Fibroblast of the aortic adventitia (primary cell): Measurements from ENCODE around the gene SKAP1. TPM values are rescaled to one million over a fixed set of nuclear protein-coding genes. Genes with fewer than 3 reads are reported as not detected.
"Not testable (repeated sequence)": the region's sequence is repeated elsewhere in the genome, so short reads cannot be mapped to it uniquely, and the experiment has no call there.

Source experiments
- DNase-seq: peaks from one replicate; pipeline ENCODE4 v3.0.0-alpha.2; 2010; ENCODE audit warnings: low read depth
- H3K4me3 ChIP-seq: 2 replicates; pipeline ENCODE4 v1.5.1; 2011; ENCODE audit warnings: low read depth, mild to moderate bottlenecking, control low read depth, low read length, moderate library complexity
- total RNA-seq: library from RNA; depleted of rRNA; stranded (reverse); fragments of >200 nt; gene quantifications from 2 replicates; pipeline ENCODE4 v1.2.3, GENCODE V29; 2012; ENCODE audit warnings: low replicate concordance
- TF ChIP-seq, protein P1 (sequence below): IDR thresholded peaks from 2 replicates; pipeline ENCODE4 v1.5.1; 2011; ENCODE audit warnings: mild to moderate bottlenecking, low read length, control low read depth, inconsistent platforms; ENCODE audit not compliant: insufficient read depth

Gene SKAP1
- total RNA-seq, 1 donor = not detected

DNA sequence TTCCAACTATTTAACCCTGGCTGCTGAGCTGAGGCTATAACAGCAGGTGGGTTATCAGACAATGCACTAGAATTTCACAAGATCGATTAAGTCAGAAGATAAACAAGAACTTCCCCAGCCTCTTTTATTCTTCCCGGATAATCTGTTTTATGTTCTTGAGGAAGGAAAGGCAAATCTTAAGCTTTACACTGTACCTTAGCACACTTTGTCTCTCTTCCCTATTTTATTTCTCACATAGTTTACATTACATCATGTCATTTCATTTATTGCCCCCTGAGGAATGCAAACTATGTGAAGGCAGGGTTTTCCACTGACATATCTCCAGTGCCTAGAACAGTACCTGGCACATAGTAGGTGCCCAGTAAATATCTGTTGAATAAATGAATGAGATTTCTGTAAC lies 139.6 kb downstream of the SKAP1 start:
- no peak for DNase-seq
- TF ChIP-seq, protein P1, sequence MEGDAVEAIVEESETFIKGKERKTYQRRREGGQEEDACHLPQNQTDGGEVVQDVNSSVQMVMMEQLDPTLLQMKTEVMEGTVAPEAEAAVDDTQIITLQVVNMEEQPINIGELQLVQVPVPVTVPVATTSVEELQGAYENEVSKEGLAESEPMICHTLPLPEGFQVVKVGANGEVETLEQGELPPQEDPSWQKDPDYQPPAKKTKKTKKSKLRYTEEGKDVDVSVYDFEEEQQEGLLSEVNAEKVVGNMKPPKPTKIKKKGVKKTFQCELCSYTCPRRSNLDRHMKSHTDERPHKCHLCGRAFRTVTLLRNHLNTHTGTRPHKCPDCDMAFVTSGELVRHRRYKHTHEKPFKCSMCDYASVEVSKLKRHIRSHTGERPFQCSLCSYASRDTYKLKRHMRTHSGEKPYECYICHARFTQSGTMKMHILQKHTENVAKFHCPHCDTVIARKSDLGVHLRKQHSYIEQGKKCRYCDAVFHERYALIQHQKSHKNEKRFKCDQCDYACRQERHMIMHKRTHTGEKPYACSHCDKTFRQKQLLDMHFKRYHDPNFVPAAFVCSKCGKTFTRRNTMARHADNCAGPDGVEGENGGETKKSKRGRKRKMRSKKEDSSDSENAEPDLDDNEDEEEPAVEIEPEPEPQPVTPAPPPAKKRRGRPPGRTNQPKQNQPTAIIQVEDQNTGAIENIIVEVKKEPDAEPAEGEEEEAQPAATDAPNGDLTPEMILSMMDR = no peak

DNA sequence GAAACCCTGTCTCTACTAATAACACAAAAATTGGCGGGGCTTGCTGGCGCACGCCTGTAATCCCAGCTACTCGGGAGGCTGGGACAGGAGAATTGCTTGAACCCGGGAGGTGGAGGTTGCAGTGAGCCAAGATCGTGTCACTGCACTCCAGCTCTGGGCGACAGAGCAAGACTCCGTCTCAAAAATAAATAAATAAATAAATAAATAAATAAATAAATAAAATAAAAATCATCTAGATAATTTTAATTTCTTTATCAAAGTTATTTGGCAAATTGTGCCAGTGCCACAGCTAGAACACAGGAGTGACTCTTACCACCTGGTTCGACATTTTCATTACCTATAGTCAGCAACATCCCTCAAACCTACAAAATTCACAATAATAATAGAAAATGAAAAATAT lies 143.1 kb downstream of the SKAP1 start:
- not testable (repeated sequence) for H3K4me3 ChIP-seq, DNase-seq

More for the DNA sequence above, 139.6 kb downstream of the SKAP1 start:
- H3K4me3 ChIP-seq = no peak overlapping the region

DNA sequence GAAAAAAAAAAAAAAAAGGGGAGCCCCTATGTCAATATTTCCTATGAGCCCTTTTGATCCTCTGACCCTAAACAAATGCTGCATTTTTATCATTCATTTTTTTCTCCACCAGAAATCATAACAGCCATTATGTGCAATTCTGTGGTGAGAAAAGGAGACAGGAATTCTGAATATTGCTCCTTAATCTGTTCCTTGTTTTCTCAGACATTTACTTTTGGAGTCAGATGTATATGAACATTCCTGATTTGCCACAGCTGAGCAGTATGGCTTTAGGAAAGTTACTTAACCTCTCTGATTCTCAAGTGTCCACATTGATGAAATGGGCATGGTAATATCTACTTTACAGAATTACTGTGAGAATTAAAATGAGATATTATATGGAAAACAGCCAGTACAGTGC lies 144.4 kb downstream of the SKAP1 start:
- TF ChIP-seq, protein P1 = no peak
- no peak overlapping the region for H3K4me3 ChIP-seq
- DNase-seq = no peak

DNA sequence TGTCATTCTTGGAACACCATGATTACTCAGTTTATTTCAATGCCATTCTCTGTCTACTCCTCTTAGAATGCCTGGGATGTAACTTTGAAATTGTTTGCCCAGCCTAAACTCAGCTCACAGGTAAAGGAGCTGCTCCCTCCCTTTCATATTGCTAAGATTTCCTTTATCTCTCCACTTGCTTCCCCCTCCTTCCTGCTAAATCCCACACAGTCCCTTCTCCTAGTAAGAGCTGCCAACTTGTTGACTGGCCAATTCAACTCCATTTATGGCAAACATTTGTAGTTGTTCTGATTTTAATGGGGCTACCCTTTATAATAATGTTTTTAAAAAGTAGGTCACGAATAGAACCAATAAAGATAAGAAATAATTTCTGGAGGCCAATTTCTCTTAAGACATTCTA lies 146.1 kb downstream of the SKAP1 start:
- TF ChIP-seq, protein P1 = no peak

DNA sequence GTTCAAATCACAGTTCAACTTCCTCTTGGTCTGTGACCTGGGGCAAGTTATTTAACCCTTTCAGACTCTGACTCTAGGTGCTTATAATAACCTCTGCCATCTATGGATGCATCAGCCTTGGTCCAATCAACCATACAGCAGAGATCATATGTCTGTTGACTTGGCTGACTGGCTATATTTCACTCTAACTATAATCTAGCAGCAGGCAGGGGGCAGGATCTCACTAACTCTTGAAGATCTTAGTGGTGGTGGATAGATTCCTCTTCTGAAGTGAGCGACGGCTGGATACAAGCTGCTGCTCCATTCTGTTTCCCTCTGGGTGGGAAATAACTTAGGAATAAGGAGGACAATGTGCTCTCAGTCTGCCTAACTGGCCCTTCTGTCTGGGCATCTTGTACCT lies 146.6 kb downstream of the SKAP1 start:
- no peak overlapping the region for H3K4me3 ChIP-seq
- DNase-seq = no peak
- TF ChIP-seq, protein P1 = no peak

More for the DNA sequence above, 146.1 kb downstream of the SKAP1 start:
- no peak overlapping the region for H3K4me3 ChIP-seq
- DNase-seq = no peak

DNA sequence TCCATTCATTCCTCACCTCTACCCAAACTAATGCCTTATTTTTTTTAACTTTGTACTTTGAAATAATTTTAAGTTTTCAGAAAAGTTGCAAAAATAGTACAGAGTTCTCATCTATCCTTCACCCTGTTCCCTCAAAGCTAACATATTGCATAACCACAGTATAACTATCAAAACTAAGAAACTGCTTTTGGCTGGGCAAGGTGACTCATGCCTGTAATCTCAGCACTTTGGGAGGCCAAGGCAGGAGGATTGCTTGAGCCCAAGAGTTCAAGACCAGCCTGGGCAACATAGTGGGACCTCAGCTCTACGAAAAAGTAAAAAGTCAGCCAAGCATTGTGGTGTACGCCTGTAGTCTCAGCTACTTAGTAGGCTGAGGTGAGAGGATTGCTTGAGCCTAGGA lies 147.7 kb downstream of the SKAP1 start:
- no peak for DNase-seq
- TF ChIP-seq, protein P1 = no peak

DNA sequence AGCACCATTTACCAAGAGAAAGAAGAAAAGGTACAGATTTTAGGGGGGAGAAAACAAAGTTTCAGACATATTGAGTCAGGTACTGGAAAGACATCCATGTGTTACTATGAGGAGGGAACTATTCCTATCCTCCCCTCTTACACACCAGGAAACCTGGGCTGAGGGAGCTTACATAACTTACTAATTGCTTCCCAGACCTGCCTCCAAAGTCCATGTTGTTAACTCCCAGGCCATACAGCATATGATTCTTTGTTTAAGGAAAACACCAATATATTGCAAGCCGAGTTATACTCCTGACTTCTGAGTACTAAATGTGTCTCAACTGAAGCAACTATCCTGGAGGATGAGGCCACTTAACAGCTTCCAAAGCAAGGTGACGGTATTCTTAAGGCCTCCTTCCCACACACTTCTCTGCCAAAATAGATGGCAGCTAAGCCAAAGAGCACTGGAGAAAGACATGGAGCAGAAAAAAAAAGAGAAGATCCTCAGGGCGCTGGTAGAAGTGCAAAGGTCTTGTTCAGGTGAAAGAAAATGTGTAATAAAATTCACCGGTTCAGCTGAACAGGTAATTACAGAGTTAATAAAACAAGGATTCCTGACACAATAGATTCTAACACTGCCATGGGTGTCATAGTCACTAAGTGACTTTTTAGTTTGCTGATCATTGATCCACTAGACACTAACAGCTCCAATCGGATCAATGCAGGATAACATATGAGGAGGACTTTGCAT lies 151.1 kb downstream of the SKAP1 start:
- TF ChIP-seq, protein P1 = no peak
- no peak overlapping the region for H3K4me3 ChIP-seq
- no peak for DNase-seq

More for the DNA sequence above, 147.7 kb downstream of the SKAP1 start:
- no peak overlapping the region for H3K4me3 ChIP-seq
